Heart right ventricle (tissue), 16 donors: ENCODE measurements around the gene C14orf132. TPM values are rescaled to one million over a fixed set of nuclear protein-coding genes. Genes with fewer than 3 reads are reported as not detected.

Source experiments
- ATAC-seq, 8 donors: fragments of 200-7000 bp; cut with Tn5 transposase; one replicate each; pipeline ENCODE4 v1.9.1; 2020; ENCODE audit warnings: mild to moderate bottlenecking in 8 of 8, moderate library complexity in 8 of 8, moderate number of reproducible peaks in 1 of 8
- DNase-seq, 2 donors: peaks; one replicate each; pipeline ENCODE4 v3.0.0-alpha.2; 2020
- H3K27ac ChIP-seq, 10 donors: fragments of 200-600 bp; sonication (generic) in 2 of 10; one replicate each; pipeline versions ENCODE4 v1.5.0 to v1.8.0; 2020 to 2022; ENCODE audit warnings: mild to moderate bottlenecking in 3 of 10
- H3K27me3 ChIP-seq, 7 donors: fragments of 200-600 bp; one replicate each; pipeline ENCODE4 v1.8.0; 2021 to 2022; ENCODE audit warnings: mild to moderate bottlenecking in 2 of 7
- H3K36me3 ChIP-seq, 9 donors: fragments of 200-600 bp; sonication (generic) in 1 of 9; one replicate each; pipeline versions ENCODE4 v1.5.0 to v1.8.0; 2020 to 2022; ENCODE audit warnings: mild to moderate bottlenecking in 2 of 9
- H3K4me1 ChIP-seq, 9 donors: fragments of 200-600 bp; sonication (generic) in 1 of 9; one replicate each; pipeline versions ENCODE4 v1.5.0 to v1.8.0; 2020 to 2022; ENCODE audit warnings: mild to moderate bottlenecking in 4 of 9
- H3K4me3 ChIP-seq, 10 donors: fragments of 200-600 bp; sonication (generic) in 2 of 10; one replicate each; pipeline versions ENCODE4 v1.5.0 to v1.8.0; 2020 to 2022; ENCODE audit warnings: mild to moderate bottlenecking in 7 of 10, moderate library complexity in 2 of 10
- H3K9me3 ChIP-seq, 11 donors: fragments of 200-600 bp in 10 of 11; sonication (generic) in 2 of 11; one replicate each; pipeline versions ENCODE4 v1.5.0 to v1.8.0; 2013 to 2022; ENCODE audit warnings: mild to moderate bottlenecking in 2 of 11, control low read depth in 1 of 11, moderate library complexity in 1 of 11
- WGBS, 2 donors: extraction: QIAGEN DNeasy Blood & Tissue Kit; methylation state at CpG; one replicate each; pipeline ENCODE4 v1.1.7; 2013; ENCODE audit warnings: inconsistent platforms in 1 of 2; 5-methylcytosine and 5-hydroxymethylcytosine counted together
- intact Hi-C, 10 donors: fragments of 100-400 bp; cut with DNase I; formaldehyde crosslinking; loops; one replicate each; pipeline versions ENCODE4 v1.11.1 to v1.14.2; 2022
- polyA plus RNA-seq, 2 donors: library from polyadenylated mRNA; stranded (reverse); fragments of 200-250 nt; gene quantifications; one replicate each; pipeline ENCODE4 v1.2.3, GENCODE V29; 2013
- total RNA-seq, 10 donors: library from RNA; stranded (reverse); fragmentation: NEBNext Ultra II Directional in 3 of 10; extraction: Animal tissue kit (Norgen Biotek cat#: 25700) in 3 of 10; gene quantifications; one replicate each; pipeline versions ENCODE4 v1.2.1 to v1.2.4, GENCODE V29; 2021 to 2023
- TF ChIP-seq, protein P1 (sequence below), 9 donors: fragments of 200-600 bp; sonication (generic) in 2 of 9; IDR thresholded peaks; one replicate each; pipeline versions ENCODE4 v1.5.0 to v1.8.0; 2021 to 2022; ENCODE audit warnings: antibody characterized with exemption in 9 of 9, mild to moderate bottlenecking in 5 of 9, moderate library complexity in 1 of 9
- donor health status: Arrhythmogenic right ventricular cardiomyopathy.
- donor health status: ischemic (EF 13 %, LVEDD 7.1; RV severe dilation, severe dysfunction).
- donor health status: healthy with polysubstance abuse.
- donor health status: DM: no; HTN: yes; CAD: no.
- donor health status: DM: no; HTN: no; CAD: no.
- donor health status: ischemic (EF 25% LVEDD 6.9; RV normal size, moderate dysfunction).
- donor health status: ischemic (EF 25% LVEDD 5.7; RV mildly dilated, moderate dysfunction).
- donor health status: healthy.
- donor health status: DM: yes; HTN: yes; CAD: no.
- donor health status: Ischemic cardiomyopathy.
- donor health status: ischemic (EF 35%, LVEDD 5.7; RV mildly dilated, moderate dysfunction).
- donor health status: nonischemic (EF 11% LVEDD 7.7; RV severe dilation, severe dysfunction).
- donor health status: DM: yes; HTN: yes; CAD: no.
- donor health status: PGD.
- donor health status: ischemic (EF 29% LVEDD 5.4; RV normal size, mild dysfunction).
- donor health status: nonischemic (EF 23%, LVEDD 6.1; RV moderate dilation, normal function).

Gene C14orf132
- total and polyA plus RNA-seq, 12 donors = 0.80 to 16.2 (median 2.5) TPM

DNA sequence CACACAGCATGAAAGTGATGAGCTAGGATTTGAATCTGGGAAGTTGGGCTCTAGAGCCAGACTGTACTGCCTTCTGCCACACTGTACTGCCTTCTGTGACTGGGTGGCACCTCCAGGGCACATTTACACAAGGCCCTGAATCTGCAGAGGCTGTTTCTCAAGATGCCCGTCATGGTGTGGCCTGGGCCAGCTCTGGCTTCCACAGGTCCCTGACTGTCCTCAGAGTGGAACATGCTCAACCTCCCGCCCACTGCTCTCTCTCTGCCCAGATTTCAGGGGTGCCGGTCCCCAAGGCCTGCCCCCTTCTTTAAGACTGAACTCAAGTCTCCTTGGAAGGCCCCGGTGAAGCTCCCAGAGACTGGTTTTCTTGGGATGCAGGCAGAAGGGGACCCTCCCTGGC, 50.2 kb downstream of the C14orf132 start:
- Histone ChIP-seq H3K36me3 (peaks cover 0 to 9% (median 0%) of the 10 kb centered on the region in 9 donors), H3K4me3 (no peak overlapping the region), H3K4me1 (peaks cover 0 to 24% (median 19%) of the 10 kb centered on the region in 9 donors), H3K27ac (no peak overlapping the region), H3K9me3 (no peaks in the 10 kb centered on the region), H3K27me3 (peaks cover 0 to 14% (median 4%) of the 10 kb centered on the region in 7 donors)
- no peak for ATAC-seq
- TF ChIP-seq, protein P1, sequence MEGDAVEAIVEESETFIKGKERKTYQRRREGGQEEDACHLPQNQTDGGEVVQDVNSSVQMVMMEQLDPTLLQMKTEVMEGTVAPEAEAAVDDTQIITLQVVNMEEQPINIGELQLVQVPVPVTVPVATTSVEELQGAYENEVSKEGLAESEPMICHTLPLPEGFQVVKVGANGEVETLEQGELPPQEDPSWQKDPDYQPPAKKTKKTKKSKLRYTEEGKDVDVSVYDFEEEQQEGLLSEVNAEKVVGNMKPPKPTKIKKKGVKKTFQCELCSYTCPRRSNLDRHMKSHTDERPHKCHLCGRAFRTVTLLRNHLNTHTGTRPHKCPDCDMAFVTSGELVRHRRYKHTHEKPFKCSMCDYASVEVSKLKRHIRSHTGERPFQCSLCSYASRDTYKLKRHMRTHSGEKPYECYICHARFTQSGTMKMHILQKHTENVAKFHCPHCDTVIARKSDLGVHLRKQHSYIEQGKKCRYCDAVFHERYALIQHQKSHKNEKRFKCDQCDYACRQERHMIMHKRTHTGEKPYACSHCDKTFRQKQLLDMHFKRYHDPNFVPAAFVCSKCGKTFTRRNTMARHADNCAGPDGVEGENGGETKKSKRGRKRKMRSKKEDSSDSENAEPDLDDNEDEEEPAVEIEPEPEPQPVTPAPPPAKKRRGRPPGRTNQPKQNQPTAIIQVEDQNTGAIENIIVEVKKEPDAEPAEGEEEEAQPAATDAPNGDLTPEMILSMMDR (IDR thresholded peaks at IDR 0.05) = no peak
- intact Hi-C loops = loop anchor here in 1 of 10 donors (10.0 kb wide), 1 partner anchor 85 kb away; no protein-coding TSS in a partner anchor
- 90 to 93% methylated on average over 4 of the region's 4 CpGs for WGBS, 2 donors
- DNase-seq = no peak

DNA sequence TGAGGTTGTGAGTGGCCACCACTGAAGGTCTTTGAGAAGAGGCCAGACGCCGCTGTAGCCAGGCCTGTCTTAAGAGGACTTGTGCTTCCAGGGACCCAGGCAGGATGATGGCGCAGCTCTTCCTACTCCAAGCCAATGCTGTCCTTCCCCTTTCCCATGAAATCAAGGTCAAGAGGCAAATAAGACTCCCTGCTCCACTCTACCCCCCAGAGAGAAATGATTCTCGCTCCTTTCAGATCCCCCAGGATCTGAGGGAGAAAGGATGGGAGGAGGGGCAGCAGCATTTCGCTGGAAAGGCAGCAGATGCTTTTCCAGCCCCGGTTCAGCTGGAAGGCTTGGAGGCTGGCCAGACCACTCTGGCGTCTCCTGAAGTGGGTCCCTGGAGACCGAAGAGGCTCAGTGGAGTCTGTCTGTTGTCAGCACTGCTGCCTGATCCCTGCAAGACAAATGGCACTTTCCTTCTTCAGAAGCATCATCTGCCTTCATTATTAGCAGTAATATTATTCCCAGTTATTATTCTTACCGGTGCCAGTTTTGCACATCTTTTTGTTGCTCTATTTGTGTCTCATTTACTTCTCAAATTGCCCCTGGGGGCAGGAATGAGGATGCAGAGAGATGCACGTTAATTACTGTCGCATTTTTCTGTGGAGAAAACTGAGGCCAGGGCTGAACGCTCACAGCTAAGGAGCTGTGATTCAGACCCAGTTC, 51.4 kb downstream of the C14orf132 start:
- H3K27ac ChIP-seq = no peak overlapping the region
- peaks cover 0 to 24% (median 19%) of the 10 kb centered on the region in 9 donors for H3K4me1 ChIP-seq
- H3K4me3 ChIP-seq = no peak overlapping the region
- 17 to 22% methylated on average over 12 of the region's 12 CpGs for WGBS, 2 donors
- no peaks in the 10 kb centered on the region for H3K9me3 ChIP-seq
- peaks cover 0 to 9% (median 0%) of the 10 kb centered on the region in 9 donors for H3K36me3 ChIP-seq
- intact Hi-C loops = loop anchor here in 3 of 10 donors (5.0 to 10.0 kb wide), 4 partner anchors 48 to 526 kb away; no protein-coding TSS in a partner anchor
- ATAC-seq (peak; percentile 59 to 89 (median 78)), DNase-seq (peak; percentile 83 to 84)
- peaks cover 0 to 23% (median 7%) of the 10 kb centered on the region in 7 donors for H3K27me3 ChIP-seq
- TF ChIP-seq, protein P1 (IDR thresholded peaks at IDR 0.05) = no peak

DNA sequence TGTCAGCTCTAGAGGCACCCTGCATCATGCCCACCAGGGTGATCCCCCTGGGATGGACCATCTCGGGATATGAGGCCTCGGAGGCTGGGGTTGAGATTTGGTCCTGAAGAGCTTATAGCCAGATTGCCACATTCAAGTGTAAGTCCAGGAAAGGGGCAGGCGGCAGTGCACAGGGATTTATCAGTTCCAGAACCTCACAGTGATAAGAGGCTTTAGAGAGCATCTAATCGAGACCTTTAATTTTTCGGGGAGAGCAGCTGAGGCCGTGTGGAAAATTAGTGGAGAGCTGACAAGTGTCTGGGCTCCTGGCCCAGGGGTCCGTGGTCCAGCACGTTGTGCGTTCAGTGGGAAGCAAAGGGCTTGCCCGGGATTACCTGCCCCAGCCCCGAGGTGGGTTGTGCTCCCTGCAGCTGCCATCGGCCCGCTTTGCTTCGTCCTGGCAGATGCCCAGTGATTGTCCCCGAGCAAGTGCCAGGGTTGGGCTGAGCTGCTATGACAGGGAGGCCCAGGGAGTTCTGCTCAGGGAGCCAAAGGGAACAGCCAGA, 52.1 kb downstream of the C14orf132 start:
- Histone ChIP-seq H3K4me1 (peaks cover 0 to 24% (median 19%) of the 10 kb centered on the region in 9 donors), H3K27me3 (peaks cover 0 to 26% (median 13%) of the 10 kb centered on the region in 7 donors), H3K9me3 (no peaks in the 10 kb centered on the region), H3K4me3 (no peak overlapping the region), H3K36me3 (peaks cover 0 to 9% (median 0%) of the 10 kb centered on the region in 9 donors), H3K27ac (no peak overlapping the region)
- intact Hi-C loops = loop anchor here in 3 of 10 donors (5.0 to 10.0 kb wide), 4 partner anchors 49 to 526 kb away; no protein-coding TSS in a partner anchor
- 34 to 35% methylated on average over 15 of the region's 15 CpGs for WGBS, 2 donors
- ATAC-seq (peak in 4 of 8 donors; percentile 15 to 53 (median 33)), DNase-seq (no peak)
- TF ChIP-seq, protein P1 (IDR thresholded peaks at IDR 0.05) = no peak

DNA sequence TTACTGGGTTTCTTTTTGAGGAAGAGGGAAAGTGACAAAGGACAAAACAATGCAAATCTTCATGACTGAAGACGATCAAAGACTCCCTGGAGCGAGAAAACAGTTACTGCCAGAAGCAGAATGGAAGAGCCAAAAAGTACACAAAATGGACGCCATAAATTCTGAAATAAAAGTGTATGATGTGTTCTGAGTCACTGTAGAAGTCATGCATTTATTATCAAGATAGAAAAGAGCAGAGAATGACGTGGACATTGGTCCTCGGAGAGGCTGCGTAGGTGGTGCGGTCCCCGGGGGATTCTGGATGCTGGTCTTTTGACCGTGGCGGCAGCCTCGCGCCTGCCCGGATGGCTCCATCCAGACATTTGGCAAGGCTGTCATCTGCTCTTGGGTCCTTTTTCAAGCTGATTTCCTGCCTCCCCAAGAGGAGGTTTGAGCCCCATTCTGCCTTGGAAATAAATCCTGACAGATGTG, 52.8 kb downstream of the C14orf132 start:
- 73 to 76% methylated on average over 13 of the region's 13 CpGs for WGBS, 2 donors
- intact Hi-C loops = loop anchor here in 3 of 10 donors (5.0 to 10.0 kb wide), 4 partner anchors 50 to 527 kb away; no protein-coding TSS in a partner anchor
- peaks cover 0 to 24% (median 19%) of the 10 kb centered on the region in 9 donors for H3K4me1 ChIP-seq
- TF ChIP-seq, protein P1 (IDR thresholded peaks at IDR 0.05) = no peak
- H3K36me3 ChIP-seq = peaks cover 0 to 2% (median 0%) of the 10 kb centered on the region in 9 donors
- DNase-seq = peak in 1 of 2 donors; percentile 46
- no peak overlapping the region for H3K4me3 ChIP-seq
- H3K27me3 ChIP-seq = peaks cover 0 to 26% (median 17%) of the 10 kb centered on the region in 7 donors
- no peaks in the 10 kb centered on the region for H3K9me3 ChIP-seq
- H3K27ac ChIP-seq = no peak overlapping the region
- peak in 1 of 8 donors; percentile 24 for ATAC-seq
